ENCODE data around the gene WIPF3.
"Not testable (repeated sequence)": the region's sequence is repeated elsewhere in the genome, so short reads cannot be mapped to it uniquely, and the experiment has no call there.

Gene WIPF3

GRCh38 chr7:29950480-29950879 is 144.2 kb downstream of the WIPF3 start:
- DNase-seq (ENCODE audit: low spot score) (no peak), FAIRE-seq (no peak)

GRCh38 chr7:29951206-29951605 is 144.9 kb downstream of the WIPF3 start:
- DNase-seq (ENCODE audit: low spot score) (no peak), FAIRE-seq (peak; percentile 50)

- DNase-seq (ENCODE audit: low spot score) (no peak), FAIRE-seq (no peak)
Observed at GRCh38 chr7:29953726-29954347, 147.5 kb downstream of the WIPF3 start.

- FAIRE-seq (no peak), DNase-seq (ENCODE audit: low spot score) (no peak)
Observed at GRCh38 chr7:29955075-29955792, 148.9 kb downstream of the WIPF3 start.

GRCh38 chr7:29955799-29956486 is 149.6 kb downstream of the WIPF3 start:
- FAIRE-seq (no peak), DNase-seq (ENCODE audit: low spot score) (no peak)

GRCh38 chr7:29956487-29956836 is 150.2 kb downstream of the WIPF3 start:
- DNase-seq (ENCODE audit: low spot score) (no peak), FAIRE-seq (no peak)

GRCh38 chr7:29957521-29958310 is 151.4 kb downstream of the WIPF3 start:
- no peak for DNase-seq (ENCODE audit: low spot score)
- peak; percentile 9 for FAIRE-seq

GRCh38 chr7:29958667-29959358 is 152.5 kb downstream of the WIPF3 start:
- DNase-seq (ENCODE audit: low spot score): no peak
- peak; percentile 56 for FAIRE-seq

- not testable (repeated sequence) for FAIRE-seq; DNase-seq (ENCODE audit: low spot score)
Observed at GRCh38 chr7:29961611-29962010, 155.3 kb downstream of the WIPF3 start.

- DNase-seq (ENCODE audit: low spot score) (no peak), FAIRE-seq (no peak)
Observed at GRCh38 chr7:29962035-29962434, 155.7 kb downstream of the WIPF3 start.

- FAIRE-seq (no peak), DNase-seq (ENCODE audit: low spot score) (no peak)
Observed at GRCh38 chr7:29965030-29965429, 158.7 kb downstream of the WIPF3 start.

Measured in urothelium cell line (cell line).